CD4-positive, alpha-beta T cell treated with Interleukin-4 for 1 hour (primary cell): ENCODE measurements around the gene IRGQ.
A peak's percentile ranks its signal among the peaks of the same experiment; 100 is the strongest.
"Not testable (repeated sequence)": the region's sequence is repeated elsewhere in the genome, so short reads cannot be mapped to it uniquely, and the experiment has no call there.

ENCODE experiments used
- DNase-seq, 2 donors: peaks; one replicate each; pipeline ENCODE4 v3.0.0-alpha.2; 2020 to 2022

Gene IRGQ

DNA sequence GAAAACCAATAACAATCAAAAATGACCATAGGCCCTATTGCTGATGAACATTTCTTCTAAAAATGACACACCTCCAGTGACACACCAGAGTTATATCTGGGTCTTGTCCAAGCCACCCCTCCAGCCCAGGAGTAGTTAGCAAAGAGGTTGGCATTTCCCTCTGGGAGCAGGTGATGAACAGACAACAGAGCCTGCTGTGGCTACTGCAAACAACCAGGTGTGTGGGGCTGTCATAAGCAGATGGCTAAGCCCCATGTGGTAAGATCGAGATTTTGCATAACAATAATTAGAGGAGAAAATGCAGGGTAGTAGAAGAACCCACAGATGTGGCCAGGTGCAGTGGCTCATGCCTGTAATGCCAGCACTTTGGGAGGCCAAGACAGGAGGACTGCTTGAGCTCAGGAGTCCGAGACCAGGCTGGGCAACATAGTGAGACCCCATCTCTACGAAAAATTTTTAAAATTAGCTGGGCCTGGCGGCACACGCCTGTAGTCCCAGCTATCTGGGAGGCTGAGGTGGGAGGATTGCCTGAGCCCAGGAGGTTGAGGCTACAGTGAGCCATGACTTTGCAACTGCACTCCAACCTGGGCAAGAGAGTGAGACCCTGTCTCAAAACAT lies 25.7 kb downstream of the IRGQ start:
- no peak for DNase-seq

DNA sequence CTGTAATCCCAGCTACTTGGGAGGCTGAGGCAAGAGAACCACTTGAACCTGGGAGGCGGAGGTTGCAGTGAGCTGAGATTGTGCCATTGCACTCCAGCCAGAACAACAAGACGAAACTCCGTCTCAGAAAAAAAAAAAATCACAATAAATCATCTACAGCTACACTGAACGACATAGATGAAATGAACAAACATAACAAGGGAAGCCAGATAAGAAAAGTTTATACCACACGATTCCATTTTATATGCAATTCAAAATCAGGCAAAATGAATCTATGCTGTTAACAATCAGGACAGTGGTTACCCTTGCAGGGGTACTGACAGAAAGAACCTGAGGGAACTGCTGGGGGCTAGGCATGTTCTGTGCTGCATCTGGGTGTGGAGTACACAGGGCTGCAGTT lies 26.3 kb downstream of the IRGQ start:
- DNase-seq: no peak

DNA sequence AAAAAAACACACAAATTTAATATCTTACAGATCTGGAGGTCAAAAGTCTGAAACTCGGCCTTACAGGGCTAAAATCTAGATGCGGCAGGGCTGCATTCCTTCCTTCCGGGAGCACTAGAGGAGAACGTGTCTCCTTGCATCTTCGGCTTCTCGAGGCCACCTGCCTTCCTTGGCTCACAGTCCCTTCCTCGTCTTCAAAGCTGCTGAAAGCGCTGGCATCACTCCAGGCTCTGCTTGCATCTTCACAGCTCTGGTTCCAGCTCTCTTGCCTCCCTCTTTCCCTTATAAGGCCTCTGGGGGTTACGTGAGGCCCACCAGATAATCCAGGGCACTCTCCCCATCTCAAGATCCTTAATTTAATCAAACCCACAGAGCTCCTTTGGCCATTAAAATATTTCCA lies 31.1 kb downstream of the IRGQ start:
- DNase-seq: no peak

DNA sequence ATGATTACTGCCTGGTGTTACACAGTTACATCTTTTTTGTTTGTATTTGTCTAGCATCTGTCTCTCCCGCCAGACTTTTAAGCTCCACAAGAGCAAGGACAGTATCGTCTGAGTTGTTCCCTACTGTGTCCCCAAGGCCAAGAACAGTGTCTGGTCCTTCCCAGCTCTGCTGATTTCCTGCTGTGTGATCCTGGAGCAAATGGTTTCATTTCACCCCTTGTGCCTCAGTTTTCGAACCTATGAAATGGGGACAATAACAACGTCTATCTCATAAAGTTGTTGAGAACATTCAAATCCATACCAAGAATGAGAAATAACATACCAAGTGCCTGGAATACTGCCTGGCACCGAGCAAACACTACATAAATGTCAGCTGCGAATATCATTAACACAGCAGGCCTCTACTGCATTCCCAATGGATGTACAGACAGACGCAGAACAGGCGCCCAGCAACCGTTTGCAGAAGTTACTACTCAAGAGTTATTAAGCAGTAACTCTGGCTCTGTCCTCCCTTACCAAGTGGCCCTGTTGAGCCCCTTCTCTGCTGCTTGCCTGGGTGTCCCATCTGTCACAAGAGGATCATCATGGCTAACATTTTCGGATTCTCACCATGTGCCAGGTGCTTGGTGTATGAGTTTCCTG lies 32.0 kb downstream of the IRGQ start:
- DNase-seq: no peak

DNA sequence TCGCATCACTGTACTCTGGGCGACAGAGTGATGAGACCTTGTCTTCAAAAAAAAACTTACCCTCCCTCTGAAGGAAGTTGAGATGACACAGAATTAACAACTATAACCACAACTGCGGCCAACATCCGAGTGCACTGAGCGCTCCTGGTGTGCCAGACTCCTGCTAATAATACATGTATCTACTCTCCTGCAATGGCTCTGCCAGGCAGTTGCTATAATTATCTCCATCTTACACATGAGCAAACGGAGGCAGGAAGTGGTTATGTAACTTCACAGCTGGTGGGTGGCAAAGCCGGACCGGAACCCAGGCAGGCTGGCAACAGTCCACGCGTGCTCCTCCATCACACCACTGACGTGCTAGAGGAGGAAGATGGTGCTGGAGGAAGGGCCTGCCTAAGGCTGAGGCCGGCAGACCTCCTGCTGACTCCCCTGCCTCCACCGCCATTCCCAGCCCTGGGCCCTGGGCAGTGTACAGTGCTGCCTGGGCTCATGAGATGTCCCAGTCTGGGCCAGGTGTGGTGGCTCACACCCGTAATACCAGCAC lies 33.2 kb downstream of the IRGQ start:
- peak; percentile 92 for DNase-seq

DNA sequence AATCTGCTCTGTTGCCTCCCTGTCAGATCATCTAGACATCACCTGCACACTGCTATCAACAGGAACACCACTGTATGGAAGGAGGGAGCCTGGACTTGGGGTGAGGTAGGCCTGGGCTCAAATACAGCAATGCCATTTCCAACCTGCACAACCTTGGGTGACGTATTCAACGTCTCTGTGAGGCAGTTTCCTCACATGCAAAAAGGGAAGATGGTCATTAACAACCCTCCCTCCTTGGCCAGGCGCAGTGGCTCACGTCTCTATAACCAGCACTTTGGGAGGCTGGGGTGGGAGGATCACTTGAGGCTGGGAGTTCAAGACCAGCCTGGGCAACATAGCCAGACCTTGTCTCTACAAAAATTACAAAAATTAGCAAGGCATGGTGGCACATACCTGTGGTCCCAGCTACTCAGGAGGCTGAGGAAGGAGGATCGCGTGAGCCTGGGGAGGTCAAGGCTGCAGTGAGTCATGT lies 33.7 kb downstream of the IRGQ start:
- no peak for DNase-seq

DNA sequence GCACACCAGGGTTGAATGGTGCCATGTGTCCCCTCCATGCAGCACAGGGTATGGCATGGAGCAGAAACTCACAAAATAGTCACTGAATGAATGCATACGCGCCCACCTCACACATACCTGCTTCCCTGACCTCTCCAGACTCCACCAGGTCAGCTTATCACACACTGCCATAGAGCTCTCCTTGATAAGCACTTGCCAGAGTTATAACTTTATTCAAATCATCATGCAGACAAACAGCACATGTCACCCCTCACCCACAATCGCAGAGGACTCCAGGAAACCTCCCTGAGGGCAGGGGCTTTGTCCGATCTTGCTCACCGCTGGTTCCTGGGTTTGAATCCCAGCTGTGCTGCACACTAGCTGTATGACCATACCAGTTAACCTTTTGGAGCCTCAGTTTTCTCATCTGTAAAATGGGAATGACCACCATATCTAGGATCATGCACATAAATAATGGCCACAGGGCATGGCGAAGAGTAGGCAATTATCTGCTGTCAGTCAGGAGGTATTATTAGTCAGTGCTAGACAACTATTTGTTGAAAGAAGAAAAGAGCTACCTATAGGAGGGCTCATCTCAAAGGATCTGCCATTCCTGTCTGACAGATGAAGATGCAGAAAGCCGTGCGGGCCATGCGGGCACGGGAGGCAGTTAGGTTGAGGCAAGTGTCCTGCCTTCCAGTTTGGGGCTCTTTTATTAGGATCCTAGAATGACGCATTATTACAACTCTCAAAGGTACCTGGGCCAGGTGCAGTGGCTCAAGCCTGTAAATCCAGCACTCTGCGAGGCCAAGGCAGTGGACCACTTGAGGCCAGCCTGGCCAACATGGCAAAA lies 34.6 kb downstream of the IRGQ start:
- DNase-seq: no peak

DNA sequence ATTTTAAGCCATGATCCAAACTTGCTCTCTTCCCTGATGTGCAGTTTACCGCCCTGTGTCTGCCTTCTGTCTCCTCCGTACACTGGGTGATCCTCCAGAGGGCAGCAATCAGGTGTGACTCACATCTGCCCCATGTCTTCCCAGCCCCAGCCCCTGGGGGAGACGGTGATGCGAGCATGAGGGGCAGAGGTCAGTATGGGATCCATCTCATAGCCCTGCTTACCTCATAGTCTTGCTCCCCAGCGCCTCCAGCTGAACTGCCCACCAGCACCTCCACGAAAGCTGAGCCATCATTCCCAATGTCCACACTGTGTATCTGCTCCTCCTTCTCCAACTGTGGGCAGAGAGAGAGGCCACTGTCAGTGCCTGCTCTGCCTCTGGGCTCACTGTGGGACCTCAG lies 35.2 kb downstream of the IRGQ start:
- DNase-seq: no peak

DNA sequence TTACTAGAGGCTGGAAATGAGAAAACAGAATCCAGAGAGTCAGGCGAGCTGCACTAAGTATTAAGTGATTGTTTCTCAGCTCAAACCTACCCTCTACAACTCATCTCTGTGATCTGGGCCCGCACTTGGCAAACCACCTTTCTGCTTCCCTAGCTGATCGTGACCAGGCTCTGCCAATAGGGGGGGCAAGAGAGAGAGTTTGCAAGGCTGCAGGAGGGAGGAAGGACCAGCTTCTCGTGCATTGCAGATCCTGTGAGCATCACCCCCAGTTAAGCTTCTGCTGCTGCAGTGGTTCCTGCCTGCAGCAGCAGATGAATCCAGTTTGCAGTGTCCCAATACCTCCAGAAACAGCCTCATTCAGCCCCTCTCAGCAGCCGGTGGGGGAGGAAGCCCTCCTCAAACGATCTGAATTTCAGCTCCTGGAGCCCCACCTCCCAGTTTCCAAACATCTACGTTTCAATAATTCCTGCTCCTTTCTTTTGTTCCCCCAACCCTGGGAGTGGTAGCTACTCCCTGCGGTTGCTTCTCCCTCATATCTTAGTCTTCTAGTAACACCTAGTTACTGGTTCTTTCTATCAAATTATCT lies 40.7 kb downstream of the IRGQ start:
- peak; percentile 86 to 89 for DNase-seq

DNA sequence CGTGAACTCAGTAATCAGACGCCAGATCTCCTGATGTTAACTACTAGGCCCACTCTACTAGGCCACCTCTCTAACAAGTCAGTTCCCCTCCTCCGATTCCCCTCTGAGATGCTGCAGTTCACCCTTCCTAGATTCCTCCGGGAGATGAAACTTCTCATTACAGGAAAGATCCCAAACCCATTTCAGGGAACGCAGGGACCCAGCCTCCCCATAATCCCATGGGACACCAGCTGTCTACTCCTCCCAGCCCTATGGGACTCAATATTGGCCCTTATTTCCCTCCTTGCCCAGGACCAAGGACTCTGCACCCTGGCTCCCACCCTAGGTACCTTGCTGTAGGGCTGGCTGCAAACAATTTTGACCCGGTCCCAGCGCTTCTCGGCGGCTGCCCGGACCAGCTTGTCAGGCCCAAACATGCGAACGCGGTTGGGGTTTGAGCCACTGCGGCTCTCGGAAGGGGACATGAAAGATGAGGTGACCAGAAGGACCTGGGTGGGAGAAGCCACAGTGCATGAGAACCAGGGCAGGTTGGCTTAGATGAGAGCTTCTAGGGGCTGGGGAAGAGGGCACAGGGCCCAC lies 41.5 kb downstream of the IRGQ start:
- no peak for DNase-seq

DNA sequence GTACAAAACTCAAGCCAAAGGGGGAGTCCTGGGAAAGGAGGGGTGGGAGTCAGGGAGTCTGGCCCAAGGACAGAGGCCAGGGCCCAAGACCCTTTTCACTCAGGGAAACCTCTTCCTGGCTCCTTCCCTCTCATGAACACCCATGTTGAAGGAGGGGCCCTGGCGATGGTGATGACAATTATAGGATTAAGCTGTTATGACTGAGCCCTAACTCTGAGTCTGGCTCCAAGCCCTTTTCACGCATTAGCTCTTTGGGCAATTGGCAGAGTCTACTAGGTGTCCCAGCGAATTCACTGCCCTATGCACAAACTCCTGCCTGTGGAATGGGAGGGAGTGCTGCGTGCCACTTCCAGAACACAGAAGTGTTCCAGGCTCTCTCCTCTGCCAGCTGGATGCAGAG lies 42.3 kb downstream of the IRGQ start:
- no peak for DNase-seq

DNA sequence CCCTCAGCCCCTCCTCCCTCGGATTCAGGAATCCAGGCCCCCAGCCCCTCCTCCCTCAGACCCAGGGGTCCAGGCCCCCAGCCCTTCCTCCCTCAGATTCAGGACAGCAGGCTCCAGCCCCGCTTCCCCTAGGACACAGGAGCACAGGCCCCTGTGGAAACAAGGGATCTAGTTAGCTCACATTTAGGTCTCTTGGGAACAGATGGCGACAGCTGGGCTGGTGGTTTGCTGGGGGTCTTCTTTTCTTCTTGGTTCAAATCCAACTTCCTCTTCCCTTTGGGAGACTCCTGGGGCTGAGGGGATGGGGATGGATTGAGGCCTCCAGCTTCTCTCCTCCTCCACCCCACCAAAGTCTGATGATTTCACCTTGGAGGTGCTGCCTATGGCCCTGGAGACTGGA lies 43.3 kb downstream of the IRGQ start:
- DNase-seq: no peak

DNA sequence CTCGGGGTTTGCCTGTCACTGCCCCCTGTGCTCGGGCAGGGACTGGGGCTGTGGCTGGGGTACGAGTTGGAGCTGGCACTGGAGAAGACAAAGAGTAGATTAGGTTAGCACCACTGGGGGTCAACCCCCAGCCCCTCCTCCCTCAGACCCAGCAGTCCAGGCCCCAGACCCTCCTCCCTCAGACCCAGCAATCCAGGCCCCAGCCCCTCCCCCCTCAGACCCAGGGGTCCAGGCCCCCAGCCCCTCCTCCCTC lies 43.8 kb downstream of the IRGQ start:
- DNase-seq: no peak

DNA sequence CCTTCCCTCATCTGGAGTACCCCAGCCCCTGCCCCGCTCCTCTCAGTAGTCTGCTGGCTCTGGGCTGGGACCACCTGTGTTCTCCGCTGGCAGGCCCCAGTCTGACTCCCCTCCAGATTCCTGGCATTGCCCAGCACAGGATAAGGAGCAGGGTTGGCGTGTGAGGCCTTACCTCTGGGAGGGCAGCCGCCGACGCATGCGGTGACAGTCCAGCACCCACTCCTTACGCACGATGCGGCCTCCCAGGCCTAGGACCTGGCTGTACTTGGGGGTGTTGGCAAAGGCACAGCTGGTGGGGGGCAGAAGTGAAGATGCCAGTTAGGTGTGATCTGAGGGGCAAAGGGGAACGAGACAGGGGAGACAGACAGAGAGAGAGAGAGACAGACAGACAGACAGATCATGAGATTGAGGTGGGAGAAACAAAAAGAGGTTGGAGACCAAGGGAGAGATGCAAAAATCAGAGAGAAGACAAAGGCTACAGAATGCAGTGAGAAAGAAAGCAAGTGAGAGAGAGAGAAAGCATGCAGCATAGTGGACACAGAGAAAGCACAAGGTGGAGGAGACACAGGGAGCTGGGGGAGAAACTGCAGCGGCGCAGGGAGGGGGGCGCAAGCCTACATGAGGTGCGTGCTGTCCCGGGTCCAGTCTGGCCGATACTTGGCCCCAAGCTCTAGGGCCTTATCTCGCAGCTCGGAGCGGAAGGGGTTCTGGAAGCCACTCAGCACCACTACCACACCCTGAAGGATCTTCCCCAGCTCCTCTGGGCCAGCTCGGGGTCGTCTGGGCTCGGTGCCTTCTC lies 44.3 kb downstream of the IRGQ start:
- no peak for DNase-seq

DNA sequence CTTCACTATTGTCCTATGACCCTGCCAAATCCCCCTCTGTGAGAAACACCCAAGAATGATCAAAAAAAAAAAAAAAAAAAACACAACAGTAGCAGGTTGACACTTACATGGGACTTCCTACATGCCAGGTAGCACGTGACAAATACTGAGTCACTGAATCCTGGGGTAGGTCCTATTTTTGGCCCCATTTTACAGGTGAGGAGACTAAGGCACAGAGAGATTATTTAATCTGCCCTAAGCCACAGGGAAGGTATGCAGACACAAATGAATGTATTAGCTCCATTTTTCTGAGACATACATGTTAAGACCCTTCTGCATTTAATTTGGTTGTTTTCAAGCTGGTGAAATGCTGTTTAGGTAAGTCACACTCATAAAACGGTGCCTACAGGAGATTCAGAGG lies 47.2 kb downstream of the IRGQ start:
- no peak for DNase-seq

DNA sequence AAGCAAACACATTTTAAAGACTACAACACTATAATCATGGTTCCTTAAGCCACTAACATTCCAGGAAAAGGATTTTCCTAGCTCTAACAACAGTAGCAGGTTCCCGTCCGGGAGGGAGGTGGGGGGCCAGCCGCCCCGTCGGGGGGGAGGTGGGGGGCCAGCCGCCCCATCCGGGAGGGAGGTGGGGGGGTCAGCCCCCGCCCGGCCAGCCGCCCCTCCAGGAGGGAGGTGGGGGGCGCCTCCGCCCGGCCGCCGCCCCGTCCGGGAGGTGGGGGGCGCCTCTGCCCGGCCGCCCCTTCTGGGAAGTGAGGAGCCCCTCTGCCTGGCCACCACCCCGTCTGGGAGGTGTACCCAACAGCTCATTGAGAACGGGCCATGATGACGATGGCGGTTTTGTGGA lies 48.0 kb downstream of the IRGQ start:
- not testable (repeated sequence) for DNase-seq

DNA sequence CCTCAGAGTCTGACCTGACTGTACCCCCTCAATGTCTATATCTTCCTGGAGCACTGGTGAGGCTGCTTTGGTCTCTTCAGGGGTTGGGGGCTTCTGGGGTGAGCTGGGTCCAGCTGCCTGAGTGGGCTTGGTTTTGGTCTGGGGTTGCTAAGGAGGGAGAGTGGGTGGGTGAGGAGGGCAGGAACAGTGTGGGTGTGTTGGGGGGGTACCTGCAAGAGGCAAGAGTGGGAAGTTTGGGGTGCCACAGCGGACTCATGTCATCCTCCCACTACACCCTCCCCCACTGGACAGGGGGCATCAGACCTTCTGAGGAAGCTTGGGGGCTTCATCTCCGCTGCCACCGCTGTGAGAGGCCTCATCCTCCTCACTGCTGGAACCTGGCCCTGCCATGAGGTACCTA lies 49.4 kb downstream of the IRGQ start:
- DNase-seq: no peak

DNA sequence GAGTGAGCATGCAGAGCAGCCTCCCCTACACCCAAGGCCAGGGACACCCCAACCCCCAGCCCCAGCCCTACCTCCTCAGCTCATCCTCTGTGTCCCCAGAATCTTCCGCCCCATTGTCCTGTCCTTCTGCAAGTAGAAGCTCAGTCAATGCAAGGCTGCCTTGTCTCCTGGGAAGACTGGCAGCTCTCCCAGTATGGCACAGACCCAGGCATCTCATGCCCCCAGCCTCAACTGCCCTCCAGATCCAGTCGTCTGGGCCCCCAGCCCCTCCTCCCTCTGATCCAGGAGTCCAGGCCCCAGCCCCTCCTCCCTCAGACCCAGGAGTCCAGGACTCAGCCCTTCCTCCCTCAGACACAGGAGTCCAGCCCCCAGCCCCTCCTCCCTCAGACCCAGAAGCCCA lies 50.0 kb downstream of the IRGQ start:
- DNase-seq: no peak

DNA sequence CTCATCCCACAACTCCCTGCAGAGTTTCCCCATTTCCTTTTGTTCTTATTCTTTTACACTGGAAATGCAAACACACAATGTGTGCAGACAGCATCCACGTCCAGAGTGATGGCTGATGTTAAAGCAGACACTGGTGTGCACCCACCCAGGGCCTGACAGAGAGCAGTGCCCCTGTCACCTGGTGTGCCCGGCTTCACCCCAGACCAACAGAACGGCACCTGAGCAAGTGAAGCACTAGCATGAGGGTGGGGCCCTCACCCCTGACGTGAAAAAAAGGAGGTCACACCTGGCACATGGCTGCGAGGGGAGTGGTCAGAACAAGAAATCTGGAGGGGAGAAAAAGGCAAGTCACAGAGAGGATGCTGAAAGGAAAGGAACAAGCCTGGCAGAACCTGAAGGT lies 50.7 kb downstream of the IRGQ start:
- DNase-seq: no peak

DNA sequence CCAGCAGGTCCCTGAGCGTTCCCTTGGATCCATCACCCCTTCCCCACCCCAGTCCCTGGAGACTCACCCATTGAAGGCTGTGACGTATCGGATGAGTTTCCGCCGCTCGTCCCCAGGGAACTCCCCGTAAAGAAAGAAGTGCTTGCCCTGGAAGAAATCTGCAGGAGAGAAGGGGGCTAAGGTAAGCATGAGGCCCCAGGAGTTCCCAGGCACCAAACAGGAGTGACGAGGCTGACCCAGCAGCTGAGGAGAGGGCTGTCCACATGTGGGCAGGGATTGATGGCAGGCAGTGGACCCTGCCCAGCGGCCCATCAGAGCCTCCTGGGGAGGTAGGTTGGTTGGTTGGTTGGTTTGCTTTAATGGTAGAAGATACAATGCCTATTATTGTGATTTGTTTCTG lies 51.9 kb downstream of the IRGQ start:
- no peak for DNase-seq

DNA sequence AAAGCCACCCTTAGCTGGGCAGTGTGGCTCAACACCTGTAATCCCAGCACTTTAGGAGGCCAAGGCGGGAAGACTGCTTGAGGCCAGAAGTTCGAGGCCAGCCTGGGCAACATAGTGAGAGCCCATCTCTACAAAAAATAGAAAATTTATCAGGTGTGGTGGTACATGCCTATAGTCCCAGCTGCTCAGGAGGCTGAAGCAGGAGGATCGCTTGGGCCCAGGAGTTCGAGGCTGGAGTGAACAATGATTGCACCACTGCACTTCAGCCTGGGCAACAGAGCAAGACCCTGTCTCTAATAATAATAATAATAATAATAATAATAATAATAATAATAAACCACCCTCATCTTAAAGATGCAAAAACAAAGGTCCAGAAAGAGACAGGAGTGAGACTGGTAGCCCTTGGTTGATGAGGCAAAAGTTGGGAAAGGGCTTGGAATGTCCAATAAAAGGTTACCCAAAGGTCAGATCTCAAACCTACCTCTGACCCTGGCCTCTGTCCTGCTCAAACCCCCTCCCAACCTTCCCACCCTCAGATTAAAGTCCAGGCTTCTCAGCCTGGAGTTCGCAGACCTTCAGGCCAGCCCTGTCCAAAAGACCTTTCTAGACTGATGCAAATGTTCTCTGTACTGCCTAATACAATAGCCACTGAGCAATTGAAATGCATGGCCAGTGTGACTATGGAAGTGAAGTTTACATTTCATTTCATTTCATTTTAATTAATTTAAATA lies 53.8 kb downstream of the IRGQ start:
- DNase-seq: no peak

DNA sequence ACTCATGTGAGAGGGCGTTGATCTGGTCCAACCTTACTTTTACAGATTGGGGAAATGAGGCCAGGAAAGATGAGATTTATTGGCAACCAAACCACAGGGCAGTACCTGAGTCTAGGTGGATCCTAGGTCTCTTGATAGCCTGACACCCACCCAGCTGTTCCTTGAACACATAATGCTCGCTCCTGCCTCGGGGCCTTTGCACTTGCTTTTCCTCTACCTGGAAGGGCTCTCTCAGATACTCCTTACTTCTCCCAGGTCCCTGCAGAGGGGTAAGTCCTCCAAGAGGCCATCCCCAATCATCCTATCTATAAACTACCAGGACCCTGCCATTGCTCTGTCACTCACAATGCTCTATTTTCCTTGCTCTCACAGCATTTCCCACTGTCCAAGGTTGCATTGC lies 55.6 kb downstream of the IRGQ start:
- no peak for DNase-seq
